ENCODE measurements around the gene CCN6.

The CCN6 gene

DNA sequence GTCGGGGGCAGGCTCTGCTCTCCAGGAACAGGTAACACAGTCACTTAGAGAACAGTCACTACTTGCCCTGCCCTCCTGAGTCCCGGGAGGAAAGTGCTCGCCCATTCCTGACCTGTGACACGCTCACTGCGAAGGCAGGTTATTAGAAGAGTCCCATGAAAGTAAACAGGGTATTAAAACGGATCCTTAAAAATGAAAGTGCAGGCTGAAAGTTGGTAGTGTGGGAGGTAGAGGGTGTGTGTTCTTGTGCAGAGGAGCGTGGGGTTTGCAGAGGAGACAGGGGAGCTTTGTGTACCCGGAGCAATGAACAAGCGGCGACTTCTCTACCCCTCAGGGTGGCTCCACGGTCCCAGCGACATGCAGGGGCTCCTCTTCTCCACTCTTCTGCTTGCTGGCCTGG, at the start of gene CCN6:
CCN6 (plus strand) TSS at position 104 of the 400 bp plus-strand sequence; CDS start at position 358, 254 bp downstream.
- no peak for DNase-seq

DNA sequence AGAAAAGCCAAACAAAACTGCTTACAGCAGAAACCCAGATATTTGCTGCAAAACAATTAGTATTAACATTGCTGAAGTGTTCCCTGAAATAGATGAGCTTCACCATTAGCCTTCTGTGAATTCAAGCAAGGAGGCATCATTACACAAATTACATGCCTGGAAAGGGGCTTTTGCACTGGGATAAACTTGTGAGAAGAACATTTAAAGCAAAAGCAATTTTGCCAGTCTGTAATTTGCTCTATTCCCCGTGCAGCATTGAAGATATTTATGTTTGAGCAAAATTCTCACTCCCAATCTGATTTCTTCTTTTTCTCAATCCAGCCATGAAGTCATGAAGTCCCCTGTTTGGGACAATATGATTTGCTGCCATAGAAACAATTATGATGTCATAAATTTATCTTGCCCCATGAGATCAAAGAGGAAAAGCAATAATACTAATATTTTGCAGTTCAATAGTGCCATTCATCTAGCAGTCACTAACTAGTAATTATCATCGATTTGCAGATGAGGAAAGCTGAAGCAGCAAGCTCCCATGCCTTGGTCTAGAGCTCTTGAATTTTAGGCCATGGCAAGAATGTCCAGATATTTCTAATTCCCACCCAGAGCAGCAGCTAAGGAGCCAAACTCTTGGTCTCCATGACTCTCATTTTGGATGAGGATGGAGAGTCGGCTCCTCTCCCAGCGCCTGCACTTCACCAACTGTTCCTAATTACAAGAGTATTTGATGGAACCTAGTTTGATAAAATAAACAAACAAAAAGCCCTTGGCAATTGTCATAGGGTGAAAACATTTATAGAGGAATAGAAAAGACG, 49.5 kb upstream of the CCN6 start:
- DNase-seq, result no peak

DNA sequence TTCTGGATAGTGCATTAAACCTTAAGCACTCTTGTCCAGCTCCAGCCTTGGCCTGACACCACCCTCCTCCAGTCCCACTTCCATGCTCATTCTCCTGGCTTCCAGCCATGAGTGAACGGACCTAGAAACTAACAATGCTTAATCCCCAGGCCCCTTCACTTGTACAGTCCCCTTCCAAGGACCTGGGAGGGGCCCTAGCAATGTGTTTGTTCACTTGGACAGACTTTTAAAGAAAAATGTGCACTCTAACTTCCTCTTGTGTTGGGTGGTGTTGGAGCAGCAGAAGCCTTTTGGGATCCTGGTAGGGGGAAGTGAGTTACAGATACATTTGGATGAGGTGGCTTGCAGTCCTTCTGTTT, 48.9 kb upstream of the CCN6 start:
- no peak for DNase-seq

DNA sequence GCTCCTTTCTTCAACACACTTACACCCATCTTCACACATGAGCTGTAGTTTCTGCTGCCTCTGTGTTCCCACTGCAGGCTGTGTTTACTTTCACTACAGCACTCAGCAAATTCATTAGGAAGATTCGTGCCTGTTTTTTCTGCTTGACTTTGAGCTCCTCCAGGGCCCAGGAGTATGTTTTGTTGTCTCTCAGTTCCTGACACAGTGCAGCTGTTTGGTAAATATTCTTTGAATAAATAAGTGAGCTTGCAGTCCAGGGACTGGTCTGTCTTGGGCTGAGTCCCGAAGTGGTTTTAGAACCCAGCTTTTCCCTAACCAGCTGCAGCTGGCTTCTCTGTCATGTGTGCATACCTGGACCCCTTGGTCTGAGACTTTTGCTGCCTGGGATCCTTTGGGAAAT, 46.6 kb upstream of the CCN6 start:
- DNase-seq, result no peak

DNA sequence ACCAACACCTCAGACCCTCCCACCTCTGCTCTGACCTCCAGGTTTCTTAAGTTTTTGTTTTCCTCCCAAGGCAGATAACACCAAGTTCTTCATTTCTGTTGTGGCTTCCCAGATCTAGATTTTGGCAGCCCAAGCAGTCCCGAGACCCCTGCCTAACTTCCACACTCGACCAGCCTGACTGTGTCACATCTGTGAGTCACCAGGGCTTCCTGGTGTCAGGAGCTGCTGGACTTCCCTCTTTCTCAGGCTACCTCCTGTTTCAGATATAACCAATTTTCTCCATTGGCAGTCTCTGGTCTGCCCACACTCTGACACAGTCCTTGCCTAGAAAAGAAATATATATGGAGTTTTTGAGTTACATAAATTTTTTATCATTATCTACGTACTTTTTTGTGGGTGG, 46.1 kb upstream of the CCN6 start:
- DNase-seq, result no peak

DNA sequence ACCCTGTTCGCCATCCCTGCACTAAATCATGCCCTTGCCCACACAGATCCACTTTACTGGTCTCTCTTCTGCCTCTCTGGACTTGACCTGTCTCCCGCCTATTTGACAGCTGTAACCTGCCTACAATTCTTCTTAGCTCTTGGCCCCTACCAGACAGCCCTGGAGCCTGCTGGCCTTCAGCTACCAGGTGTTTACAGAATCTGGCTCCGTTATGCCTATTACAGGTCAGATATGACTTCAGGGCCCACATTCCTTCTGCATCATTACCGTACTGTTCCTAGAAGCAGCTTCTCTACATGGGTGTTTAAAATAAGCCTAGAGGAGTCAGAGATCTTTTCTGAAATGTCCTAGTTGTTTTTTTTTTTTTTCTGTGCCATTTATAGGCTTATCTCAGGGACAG, 45.4 kb upstream of the CCN6 start:
- no peak for DNase-seq

DNA sequence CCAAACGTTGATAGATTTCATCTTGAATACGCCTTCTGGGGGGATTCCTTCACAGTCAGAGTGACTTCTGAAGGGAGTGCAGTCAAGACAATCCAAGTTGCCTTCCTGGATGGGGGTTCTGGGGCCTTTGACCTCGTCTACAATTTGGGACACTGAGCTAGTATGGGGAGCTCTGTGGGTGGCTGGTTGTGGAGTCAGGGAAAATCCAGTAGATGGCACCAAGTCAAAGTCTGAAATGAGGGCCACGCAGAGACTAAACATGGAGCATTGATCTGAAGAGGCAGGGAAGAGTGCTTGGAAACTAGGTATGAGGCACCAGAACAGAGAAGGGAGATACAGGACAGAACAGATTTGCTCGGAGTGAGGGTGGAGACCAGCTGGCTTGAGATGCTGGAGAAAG, 43.6 kb upstream of the CCN6 start:
- DNase-seq, result peak; percentile 53

DNA sequence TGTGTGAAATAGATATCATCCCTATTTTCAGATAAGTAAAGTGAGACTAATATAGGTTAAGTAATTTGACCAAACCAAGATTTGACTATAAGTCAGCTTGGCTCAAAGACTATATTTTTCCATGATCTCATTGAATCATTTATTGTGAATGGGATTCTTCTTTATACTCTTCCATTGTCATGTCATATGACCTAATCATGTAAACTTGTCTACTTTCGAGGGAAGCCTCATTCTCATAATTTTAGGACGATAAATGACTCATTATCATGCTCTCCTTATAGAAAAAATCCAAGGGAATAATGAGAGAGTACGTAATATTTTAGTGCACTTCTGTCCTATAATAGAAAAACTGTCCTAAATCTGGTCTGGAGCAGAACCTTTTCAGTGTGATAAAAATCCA, 40.9 kb upstream of the CCN6 start:
- DNase-seq, result no peak

DNA sequence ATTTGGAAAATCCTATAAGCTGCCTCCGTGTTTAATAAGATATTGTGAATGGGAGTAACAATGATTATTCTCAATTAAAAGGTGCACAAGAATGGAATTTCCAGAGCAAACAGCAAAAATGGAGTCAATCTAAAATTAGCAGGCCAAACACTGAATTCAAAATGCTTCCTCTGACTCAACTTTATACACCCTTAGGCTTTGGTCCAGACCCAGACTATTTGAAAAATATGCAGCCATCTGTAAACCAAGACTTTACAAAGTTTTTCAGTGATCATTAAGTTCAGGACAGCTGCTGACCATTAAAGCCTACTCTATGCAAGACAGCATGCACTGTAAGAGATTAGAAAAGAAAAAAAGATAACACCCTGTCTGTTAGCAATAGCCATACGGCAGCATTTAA, 39.4 kb upstream of the CCN6 start:
- no peak for DNase-seq

DNA sequence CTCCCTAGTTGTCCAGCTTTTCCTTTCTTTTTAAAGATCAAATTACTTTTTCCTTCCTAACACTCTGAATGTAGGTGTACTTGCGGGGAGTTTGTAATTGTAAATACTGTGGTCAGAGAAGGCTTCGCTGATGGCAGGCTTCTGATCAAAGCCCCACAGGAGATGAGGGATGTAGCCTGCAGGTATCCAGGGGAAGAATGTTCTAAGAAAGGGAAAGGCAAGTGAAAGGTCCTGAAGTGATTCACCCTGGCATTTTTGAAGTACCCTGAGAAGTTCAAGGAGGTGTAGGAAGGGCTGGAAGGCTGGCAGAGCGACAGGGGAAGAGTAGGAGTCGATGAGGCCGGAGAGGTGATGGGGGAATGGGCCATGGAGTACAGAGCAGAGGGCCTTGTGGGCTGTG, 38.2 kb upstream of the CCN6 start:
- DNase-seq, result no peak

DNA sequence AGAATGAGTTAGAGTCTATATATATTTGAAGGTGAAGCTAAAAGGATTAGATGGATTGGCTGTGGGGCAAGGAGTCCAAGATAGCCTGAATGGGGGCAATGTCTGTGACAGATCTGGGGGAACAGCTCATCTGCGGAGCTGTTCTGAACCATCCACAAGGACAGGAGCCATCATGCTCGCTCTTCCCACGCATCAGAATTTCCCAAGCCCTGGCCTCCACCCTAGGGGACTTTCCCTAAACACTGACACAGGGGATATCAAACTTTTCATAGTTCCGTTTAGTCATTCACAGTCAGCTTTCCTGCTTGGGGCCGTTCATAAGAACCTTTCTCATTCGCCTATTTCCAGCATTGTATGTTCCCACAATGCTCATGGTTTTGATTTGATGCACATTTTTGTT, 37.6 kb upstream of the CCN6 start:
- no peak for DNase-seq

DNA sequence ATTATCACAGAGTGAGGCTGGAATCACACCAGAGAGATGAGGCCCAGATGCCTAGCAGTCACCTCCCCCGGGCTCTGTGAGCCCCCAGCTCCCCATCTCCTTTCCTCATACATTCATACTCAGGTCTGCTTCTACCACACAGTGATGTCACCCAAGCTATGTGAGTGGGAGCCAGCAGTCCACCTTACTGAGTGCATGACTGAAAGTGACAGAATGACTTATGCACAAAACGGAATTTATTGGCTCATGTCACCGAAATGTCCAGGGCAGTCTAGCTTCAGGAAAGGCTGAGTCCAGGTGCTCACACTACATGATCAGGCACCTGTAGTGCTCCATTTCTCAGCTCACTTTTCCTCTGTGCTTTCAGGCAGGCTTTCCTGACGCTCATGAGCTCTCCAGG, 36.7 kb upstream of the CCN6 start:
- DNase-seq, result no peak

DNA sequence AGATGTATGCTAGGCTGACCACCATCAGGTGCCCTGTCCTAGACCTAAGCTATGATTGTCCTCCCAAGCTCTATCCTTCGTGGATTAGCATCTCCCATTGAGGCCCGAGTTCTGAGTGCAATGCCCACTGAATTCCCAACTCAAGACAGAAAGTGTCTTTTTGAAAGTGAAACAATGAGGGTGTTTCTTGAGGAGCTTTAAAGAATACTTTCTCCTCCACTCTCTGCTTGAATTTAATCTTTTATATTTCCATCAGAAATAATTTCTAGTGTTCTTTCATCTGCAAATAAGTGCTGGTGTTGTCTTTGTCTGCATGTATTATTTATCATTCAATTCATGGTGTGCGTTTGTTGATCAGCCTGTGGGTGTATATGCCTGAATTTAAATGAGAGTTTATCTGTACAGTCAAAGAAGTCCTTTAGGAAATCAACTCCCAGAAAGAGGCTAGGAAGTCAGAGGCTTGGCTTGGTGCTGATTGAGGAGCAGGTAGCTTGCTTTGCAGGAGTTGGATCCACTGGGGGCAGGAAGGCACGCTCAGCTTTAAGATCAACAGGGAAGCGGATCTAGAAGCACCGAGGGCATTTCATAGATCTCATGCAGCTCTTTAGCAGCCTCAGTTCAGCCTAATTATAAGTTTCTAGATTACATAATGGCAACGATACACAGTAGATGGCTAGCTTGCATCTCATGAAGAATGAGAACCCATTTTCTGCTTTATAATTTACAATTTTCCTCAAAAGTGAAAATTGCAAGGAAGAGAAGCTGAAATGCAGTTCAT, 36.0 kb upstream of the CCN6 start:
- no peak for DNase-seq

DNA sequence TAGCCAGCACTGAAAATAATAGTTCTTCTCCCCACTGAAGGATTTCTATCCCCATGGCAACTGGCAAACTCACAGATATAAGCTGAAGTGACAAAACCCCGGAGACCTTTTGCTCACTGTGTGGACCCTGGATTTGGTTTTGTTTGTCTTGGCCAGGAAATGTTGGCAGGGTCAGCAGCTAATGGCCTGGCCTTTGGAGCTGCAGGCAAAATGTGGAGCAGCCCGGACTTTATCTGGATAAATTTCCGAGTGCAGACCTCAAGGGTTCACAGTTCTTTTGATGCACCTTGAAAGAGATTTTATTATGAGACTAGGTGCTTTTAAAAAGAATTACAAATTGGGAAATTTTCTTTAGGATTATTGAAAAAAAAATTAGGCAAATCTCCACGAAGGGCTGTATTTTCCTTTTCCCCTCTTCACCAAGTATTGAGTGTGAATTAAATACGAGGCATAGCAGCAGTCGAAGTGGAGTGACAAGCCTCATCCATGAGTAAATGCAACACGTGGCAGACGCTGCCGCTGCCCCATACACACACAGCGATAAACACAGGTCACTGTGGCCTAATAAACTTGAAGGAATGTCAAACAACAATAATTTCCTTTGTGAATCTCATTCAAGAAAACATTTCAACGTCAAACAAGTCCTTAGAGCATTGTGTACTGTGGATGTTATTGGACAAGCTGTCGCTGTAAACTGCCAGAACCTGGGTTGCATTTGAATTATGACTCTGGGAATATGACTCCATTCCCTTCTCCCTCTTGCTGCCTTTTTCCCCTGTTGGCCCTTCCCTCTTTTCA, 35.1 kb upstream of the CCN6 start:
- no peak for DNase-seq

DNA sequence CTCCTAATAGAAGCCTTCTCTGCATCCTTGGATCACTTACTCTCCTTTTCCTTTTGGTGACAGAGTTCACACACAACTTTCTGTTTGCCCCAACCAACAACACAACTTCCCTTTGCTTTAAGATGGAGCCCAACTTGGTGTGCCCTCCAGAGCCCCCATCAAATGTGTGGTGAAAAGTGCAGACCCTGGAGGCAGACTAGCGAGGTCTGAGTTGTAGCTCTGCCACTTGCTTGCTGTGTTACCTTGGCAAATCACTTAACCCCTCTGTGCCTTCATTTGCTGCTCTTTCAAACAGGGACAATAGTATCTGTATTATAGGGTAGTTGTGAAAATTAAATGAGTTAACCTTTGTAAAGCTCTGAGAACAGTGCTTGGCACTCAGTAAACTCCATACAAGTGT, 34.3 kb upstream of the CCN6 start:
- no peak for DNase-seq

DNA sequence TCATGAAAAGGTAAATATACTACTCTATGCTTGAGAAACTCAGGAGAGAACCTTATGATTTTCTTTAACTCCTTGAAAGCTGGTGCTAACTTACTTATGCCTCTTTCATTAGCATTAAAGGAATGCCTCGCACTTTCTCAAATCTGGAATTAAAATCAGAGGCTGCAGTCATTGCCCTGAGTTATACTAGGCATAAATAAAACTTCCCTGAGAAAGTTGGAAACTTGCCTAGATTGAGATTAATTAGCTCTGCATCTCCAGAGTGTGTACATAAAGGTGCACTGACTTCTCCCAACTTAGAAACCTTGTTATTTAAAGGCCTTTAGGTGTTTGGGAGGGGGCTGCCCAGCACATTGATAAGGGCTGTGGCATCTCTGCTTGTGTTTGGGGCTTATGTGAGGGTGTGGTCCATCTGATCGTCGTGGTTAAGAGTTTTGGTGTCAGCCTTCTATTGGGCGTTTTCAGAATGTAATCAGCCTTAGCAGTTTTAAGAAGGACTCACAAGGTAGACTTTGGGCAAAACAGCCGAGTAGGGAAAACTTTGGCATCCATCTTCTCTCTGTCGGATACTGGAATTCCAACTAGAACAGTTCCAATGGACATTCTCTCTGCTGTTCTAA, 32.1 kb upstream of the CCN6 start:
- no peak for DNase-seq

DNA sequence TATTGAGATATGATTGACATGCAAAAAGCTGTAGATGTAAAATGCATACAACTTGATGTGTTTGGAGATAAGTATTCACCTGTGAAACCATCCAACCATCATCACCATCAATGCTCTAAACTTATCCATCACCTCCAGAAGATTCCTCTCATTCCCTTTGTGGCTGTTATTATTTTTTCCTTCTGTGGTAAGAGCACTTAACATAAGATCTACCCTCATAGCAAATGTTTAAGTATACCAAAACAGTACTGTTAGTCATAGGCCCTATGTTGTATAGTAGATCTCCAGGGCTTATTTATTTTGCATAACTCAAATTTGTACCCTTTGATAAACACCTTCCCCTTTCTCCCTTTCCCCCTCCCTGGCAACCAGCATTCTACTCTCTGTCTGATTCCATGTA, 31.2 kb upstream of the CCN6 start:
- DNase-seq, result no peak

DNA sequence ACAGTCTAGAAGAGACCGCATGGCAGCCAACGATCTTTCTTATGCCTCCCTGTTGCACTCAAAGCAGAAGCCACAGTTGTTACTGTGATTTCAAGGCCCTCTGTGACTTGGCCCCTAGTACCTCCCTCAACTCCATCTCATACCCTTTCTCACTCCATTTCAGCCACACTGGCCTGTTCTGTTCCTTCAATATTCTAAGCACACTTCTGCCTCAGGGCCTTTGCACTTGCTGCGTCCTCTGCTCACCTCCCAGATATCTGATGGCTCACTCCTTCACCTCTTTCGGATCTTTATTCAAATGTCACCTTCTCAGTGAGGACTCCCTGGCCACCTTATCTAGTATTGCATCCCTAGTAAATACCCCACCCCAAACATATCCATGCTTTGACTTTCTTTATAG, 29.4 kb upstream of the CCN6 start:
- no peak for DNase-seq

DNA sequence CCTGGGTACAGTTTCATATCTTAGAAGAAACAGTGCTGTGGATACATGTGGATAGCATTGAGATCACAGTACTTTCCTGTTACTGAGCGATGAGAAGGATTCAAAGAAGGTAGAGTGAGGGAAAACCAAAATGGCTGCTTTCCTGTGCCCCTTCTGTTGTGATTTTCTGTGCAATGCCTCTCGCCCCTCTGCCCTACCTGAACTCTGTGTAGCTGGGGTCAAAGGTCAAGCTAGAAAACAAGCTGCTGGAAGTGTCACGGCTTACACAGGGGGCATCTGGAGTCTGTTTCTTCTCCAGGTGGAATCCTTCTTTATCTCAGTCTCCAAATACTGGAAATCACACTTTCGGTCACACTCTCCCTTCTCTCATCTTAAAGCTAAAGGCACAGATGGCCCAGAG, 27.0 kb upstream of the CCN6 start:
- DNase-seq, result no peak

DNA sequence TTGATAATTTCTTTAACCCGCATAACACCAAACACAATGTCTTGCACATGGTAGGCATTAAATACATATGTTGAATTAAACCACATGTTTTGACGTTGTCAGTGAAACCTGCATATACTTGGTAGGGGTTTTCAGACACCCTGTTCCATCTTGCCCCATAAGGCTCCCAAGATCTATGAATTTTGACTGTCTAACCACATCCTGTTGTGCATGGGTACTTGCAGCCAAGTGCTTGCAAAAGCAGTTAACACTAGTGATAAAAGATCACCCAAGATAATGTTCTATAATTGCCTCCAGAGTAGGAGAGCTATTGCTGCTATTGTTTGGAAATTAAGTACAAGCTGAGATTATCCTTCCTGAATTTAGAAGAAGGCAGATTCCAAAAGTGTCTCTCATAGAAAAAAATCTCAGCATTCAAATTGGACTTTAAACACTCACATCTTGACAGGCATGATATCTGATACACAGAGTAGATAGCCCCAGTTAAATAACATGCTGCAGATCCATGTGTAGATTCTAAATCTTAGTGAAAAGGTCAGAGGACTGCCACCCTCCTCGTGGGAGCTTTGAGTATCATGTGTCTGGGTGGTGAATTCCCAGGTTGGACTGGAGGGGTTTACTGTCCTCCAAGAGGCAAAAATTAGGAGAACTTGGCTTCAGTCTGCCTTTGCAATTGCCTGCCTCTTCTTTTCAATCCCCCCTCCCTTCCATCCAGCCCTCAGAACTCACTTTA, 25.8 kb upstream of the CCN6 start:
- peak; percentile 83 for DNase-seq

DNA sequence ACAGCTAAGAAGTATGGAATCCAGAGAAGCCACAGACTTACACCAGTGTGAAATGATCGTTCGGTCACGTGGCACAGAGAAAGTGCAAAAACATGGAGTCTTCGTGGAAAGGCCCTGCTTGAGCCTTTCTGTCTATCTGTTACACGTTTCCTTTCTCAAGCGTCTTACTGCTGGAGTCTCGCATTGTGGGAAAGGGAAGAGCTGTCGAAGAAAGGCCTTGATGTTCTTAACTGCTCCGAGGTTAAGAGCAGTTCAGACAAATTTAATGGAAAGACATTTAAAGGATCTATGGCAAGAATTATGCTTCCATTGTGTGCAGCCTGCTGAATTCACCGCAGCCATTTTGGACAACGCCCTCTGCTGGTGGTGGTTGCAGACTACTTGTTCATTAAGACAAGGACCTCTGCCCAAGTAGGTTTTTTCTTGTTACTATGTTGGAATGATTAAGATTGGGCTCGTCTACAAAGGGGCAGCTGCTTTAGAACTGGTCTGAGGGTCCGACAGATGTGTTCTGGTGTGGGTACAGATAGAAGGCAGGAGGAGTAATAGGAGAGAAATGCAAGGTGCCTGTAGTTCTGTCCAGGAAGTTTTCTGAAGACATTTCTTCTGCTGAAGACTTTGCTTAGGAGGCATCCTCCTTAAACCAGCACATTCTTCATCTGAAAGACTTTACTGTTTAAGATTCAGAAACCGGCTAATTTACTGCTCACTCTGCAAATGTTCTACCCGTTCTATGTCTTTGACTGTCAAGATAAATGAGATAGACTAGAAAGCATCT, 24.7 kb upstream of the CCN6 start:
- peak; percentile 71 for DNase-seq
